ENCODE data around the gene HERC6. TPM values are rescaled to one million over a fixed set of nuclear protein-coding genes. Genes with fewer than 3 reads are reported as not detected.

HERC6 gene
- polyA plus RNA-seq, 1 of the 3 experiments (the other 2 are of a cell fraction) = 1.7 TPM

GRCh38 chr4:88439161-88439760, 60.6 kb downstream of the HERC6 start:
- Histone ChIP-seq H3F3A (replicated peaks; ENCODE audit: insufficient read depth) (no peaks in the 10 kb centered on the region), H3K27me3 (ENCODE audit: insufficient read depth) (no peaks in the 10 kb centered on the region), H3K4me2 (no peak overlapping the region), H3K9me3 (no peaks in the 10 kb centered on the region), H3K9ac (no peak overlapping the region), H2AFZ (ENCODE audit: low read depth) (no peak overlapping the region), H3K27ac (ENCODE audit: low read depth in 2 of 2, low read length in 1 of 2) (no peak overlapping the region), H3K36me3 (replicated peaks in 1 of 2; ENCODE audit: control insufficient read depth in 1 of 2, insufficient read depth in 2 of 2, low read length in 1 of 2) (no peaks in the 10 kb centered on the region), H3K4me1 (ENCODE audit: control insufficient read depth in 1 of 2, insufficient read depth in 2 of 2, low read depth in 1 of 2, low read length in 1 of 2) (no peaks in the 10 kb centered on the region), H3K79me2 (ENCODE audit: insufficient read depth) (no peaks in the 10 kb centered on the region), H4K20me1 (ENCODE audit: insufficient read depth) (no peaks in the 10 kb centered on the region), H3K9me2 (no peaks in the 10 kb centered on the region), H3K4me3 (ENCODE audit: low read depth in 2 of 2, low read length in 1 of 2) (no peak overlapping the region)
- CTCF ChIA-PET = interaction anchor here (1.0 to 1.4 kb wide), 2 partner anchors 17 to 76 kb away, joined by 3 to 7 read pairs; partner anchors contain the start of gene HERC5
- no peak for TF ChIP-seq RXRA (IDR thresholded peaks at IDR 0.05; ENCODE audit: borderline replicate concordance, low read depth)
- no peak for TF ChIP-seq POLR2AphosphoS5 (IDR thresholded peaks at IDR 0.05; ENCODE audit: low read depth, low read length)
- TF ChIP-seq ELF1 (IDR thresholded peaks at IDR 0.05) = no peak
- no peak for TF ChIP-seq REST (IDR thresholded peaks at IDR 0.05; ENCODE audit: low read depth, low read length)
- TF ChIP-seq FOSL2 (IDR thresholded peaks at IDR 0.05; ENCODE audit: borderline replicate concordance, low read depth) = no peak
- no peak for TF ChIP-seq TCF12 (IDR thresholded peaks at IDR 0.05)
- no peak for TF ChIP-seq RAD21 (IDR thresholded peaks at IDR 0.05; ENCODE audit: low read length)
- no peak for DNase-seq
- WGBS (ENCODE audit: low lambda C conversion rate) = 81% methylated on average over 3 of the region's 3 CpGs
- POLR2A ChIA-PET = no interaction called here

- Histone ChIP-seq H3K36me3 (replicated peaks in 1 of 2; ENCODE audit: control insufficient read depth in 1 of 2, insufficient read depth in 2 of 2, low read length in 1 of 2) (no peaks in the 10 kb centered on the region), H3K27ac (ENCODE audit: low read depth in 2 of 2, low read length in 1 of 2) (no peak overlapping the region), H3K4me2 (no peak overlapping the region), H3K27me3 (ENCODE audit: insufficient read depth) (no peaks in the 10 kb centered on the region), H2AFZ (ENCODE audit: low read depth) (no peak overlapping the region), H3K4me3 (ENCODE audit: low read depth in 2 of 2, low read length in 1 of 2) (no peak overlapping the region), H3K79me2 (ENCODE audit: insufficient read depth) (no peaks in the 10 kb centered on the region), H4K20me1 (ENCODE audit: insufficient read depth) (no peaks in the 10 kb centered on the region), H3K4me1 (ENCODE audit: control insufficient read depth in 1 of 2, insufficient read depth in 2 of 2, low read depth in 1 of 2, low read length in 1 of 2) (no peaks in the 10 kb centered on the region), H3K9me2 (no peaks in the 10 kb centered on the region), H3K9me3 (no peaks in the 10 kb centered on the region), H3F3A (replicated peaks; ENCODE audit: insufficient read depth) (no peaks in the 10 kb centered on the region), H3K9ac (no peak overlapping the region)
- TF ChIP-seq TEAD4 (IDR thresholded peaks at IDR 0.05; ENCODE audit: borderline replicate concordance, insufficient read depth) (no peak), FOXM1 (IDR thresholded peaks at IDR 0.05; ENCODE audit: low read depth) (no peak), REST (IDR thresholded peaks at IDR 0.05; ENCODE audit: low read depth, low read length) (no peak), CTCF (IDR thresholded peaks at IDR 0.05) (no peak), TAF1 (IDR thresholded peaks at IDR 0.05; ENCODE audit: borderline replicate concordance, low read depth, low read length) (no peak), TCF12 (IDR thresholded peaks at IDR 0.05) (no peak), SMC3 (IDR thresholded peaks at IDR 0.05; ENCODE audit: low read depth, low read length) (no peak)
- WGBS (ENCODE audit: low lambda C conversion rate) = 95% methylated on average over 1 of the region's 1 CpG
- POLR2A ChIA-PET = no interaction called here
- CTCF ChIA-PET = no interaction called here
- no peak for DNase-seq
Observed at GRCh38 chr4:88440146-88440545, 61.5 kb downstream of the HERC6 start.
